Stimulated activated CD4-positive, alpha-beta T cell treated with anti-CD3 and anti-CD28 coated beads, Interleukin-12 subunit alpha, Interleukin-12 subunit beta, amount 100 ng/mL, for 4 hours (primary cell): ENCODE data around the gene NPFFR1.

Source experiments
- DNase-seq: peaks from one replicate; pipeline ENCODE4 v3.0.0-alpha.2; 2020

NPFFR1 gene

GRCh38 chr10:70283445-70284399 lies at the start of gene NPFFR1:
Gene NPFFR1, minus strand, starts transcription at chr10:70284004. Its CDS starts 328 bp downstream, at chr10:70283676.
- no peak for DNase-seq

GRCh38 chr10:70333268-70333667 lies 49.5 kb upstream of the NPFFR1 start:
- DNase-seq = no peak

GRCh38 chr10:70331486-70332268 lies 47.9 kb upstream of the NPFFR1 start:
- no peak for DNase-seq

- no peak for DNase-seq
These were observed 47.3 kb upstream of the NPFFR1 start for GRCh38 chr10:70331160-70331485.

- DNase-seq = no peak
These were observed 46.9 kb upstream of the NPFFR1 start for GRCh38 chr10:70330671-70331070.

- no peak for DNase-seq
These were observed 45.2 kb upstream of the NPFFR1 start for GRCh38 chr10:70328967-70329366.

- no peak for DNase-seq
These were observed 44.2 kb upstream of the NPFFR1 start for GRCh38 chr10:70328018-70328417.

GRCh38 chr10:70324951-70325781 lies 41.4 kb upstream of the NPFFR1 start:
- no peak for DNase-seq

- DNase-seq = no peak
These were observed 40.6 kb upstream of the NPFFR1 start for GRCh38 chr10:70324339-70324861.

- DNase-seq = no peak
These were observed 40.0 kb upstream of the NPFFR1 start for GRCh38 chr10:70323697-70324338.

- DNase-seq = no peak
These were observed 39.4 kb upstream of the NPFFR1 start for GRCh38 chr10:70323138-70323696.

- no peak for DNase-seq
These were observed 38.4 kb upstream of the NPFFR1 start for GRCh38 chr10:70321897-70322890.

- no peak for DNase-seq
These were observed 37.4 kb upstream of the NPFFR1 start for GRCh38 chr10:70321233-70321632.

- no peak for DNase-seq
These were observed 36.9 kb upstream of the NPFFR1 start for GRCh38 chr10:70320751-70321150.

- no peak for DNase-seq
These were observed 36.0 kb upstream of the NPFFR1 start for GRCh38 chr10:70319824-70320223.

- no peak for DNase-seq
These were observed 35.4 kb upstream of the NPFFR1 start for GRCh38 chr10:70319183-70319582.

GRCh38 chr10:70317943-70318318 lies 34.1 kb upstream of the NPFFR1 start:
- DNase-seq = no peak

GRCh38 chr10:70317272-70317942 lies 33.6 kb upstream of the NPFFR1 start:
- no peak for DNase-seq

GRCh38 chr10:70315815-70316214 lies 32.0 kb upstream of the NPFFR1 start:
- DNase-seq = no peak

GRCh38 chr10:70315276-70315675 lies 31.5 kb upstream of the NPFFR1 start:
- DNase-seq = no peak
